GM19397 (cell line): ENCODE data around the gene SLC13A3.

ENCODE experiments used
- ATAC-seq: cut with Tn5 transposase; IDR thresholded peaks from one replicate; pipeline ENCODE4 v1.9.1; 2021; ENCODE audit warnings: mild to moderate bottlenecking, moderate library complexity; ENCODE audit not compliant: unreplicated experiment

The SLC13A3 gene

DNA sequence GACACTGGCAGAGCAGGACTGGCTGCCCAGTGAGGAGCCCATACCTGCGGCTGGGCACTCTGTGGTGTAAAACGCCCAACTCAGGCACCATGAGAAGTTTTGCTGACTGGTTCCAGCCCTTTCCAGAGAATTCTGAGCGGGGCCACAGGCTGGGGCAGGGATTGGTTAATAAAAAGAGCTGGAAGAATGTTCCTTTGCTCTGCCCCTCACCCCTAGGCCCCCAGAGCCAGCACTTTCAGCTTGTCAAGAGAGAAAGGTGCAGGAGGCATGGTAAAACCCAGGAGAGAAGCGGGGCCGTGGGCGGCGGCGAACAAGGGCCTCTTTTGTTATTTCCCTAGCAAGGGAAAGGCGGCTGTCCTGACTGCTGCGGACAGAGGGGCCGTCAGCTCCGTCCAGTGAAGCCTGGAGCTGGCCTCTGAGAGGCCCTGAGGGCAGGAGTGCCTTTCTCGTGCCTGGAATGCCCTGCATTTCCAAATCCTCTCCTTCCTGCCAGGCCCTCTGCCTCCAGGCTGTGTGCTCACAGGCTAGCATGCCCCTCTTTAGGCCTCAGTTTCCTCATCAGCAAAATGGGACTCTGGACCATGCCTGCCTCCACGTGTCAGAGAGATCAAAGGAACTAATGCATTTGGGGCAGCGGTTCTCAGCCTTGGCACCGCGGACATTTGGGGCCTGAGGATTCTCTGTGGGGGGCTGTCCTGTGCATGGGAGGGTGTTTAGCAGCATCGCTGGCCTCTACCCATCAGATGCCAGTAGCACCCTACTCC lies 12.9 kb downstream of the SLC13A3 start:
- ATAC-seq: no peak

- ATAC-seq: no peak
Measured at GRCh38 chr20:46637427-46638133, 13.7 kb downstream of the SLC13A3 start.

- ATAC-seq: no peak
Measured at GRCh38 chr20:46637020-46637419, 14.2 kb downstream of the SLC13A3 start.

- ATAC-seq: no peak
Measured at GRCh38 chr20:46636514-46636913, 14.7 kb downstream of the SLC13A3 start.

GRCh38 chr20:46635514-46636136 lies 15.6 kb downstream of the SLC13A3 start:
- no peak for ATAC-seq

DNA sequence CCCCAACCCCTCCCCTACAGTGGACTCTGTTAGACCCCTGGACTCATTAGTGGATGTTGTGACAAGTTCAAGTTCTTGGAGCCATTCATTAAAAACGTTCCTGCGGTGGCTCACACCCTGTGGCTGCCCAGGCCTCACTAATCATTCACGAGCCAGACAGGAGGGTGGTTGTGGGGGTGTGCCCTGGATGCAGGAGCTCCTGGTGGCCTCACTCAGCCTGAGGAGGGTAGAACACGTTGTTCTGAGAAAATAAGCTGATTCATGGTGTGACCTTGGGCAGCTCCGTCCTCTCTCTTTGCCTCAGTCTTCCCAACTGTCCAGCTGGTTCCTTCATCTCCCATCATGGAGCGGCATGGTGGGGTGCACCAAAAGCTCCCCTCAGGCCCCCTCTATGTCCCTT lies 16.7 kb downstream of the SLC13A3 start:
- ATAC-seq: no peak

GRCh38 chr20:46631874-46632446 lies 19.3 kb downstream of the SLC13A3 start:
- no peak for ATAC-seq

GRCh38 chr20:46631212-46631869 lies 19.9 kb downstream of the SLC13A3 start:
- no peak for ATAC-seq

DNA sequence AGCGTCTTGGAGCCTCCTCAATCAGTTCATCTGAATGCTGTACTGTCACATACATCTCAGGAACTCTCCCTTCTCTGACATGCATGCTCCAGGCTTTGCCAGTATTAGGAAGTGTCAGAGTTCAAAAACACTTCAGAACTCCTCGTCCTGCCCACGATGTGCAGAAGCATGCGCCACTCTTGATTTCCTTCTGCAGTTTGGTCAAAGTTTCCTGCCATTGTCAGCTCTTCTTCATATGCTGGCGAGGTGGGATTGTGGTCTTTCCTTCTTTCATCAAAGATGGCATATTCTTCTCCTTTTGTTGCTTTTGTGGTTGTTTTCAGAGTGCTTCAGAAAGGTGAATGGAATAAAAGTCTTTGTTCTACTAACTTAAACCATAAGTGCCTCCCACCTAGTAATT lies 21.0 kb downstream of the SLC13A3 start:
- ATAC-seq: no peak

- ATAC-seq: no peak
Measured at GRCh38 chr20:46629341-46629740, 21.9 kb downstream of the SLC13A3 start.

DNA sequence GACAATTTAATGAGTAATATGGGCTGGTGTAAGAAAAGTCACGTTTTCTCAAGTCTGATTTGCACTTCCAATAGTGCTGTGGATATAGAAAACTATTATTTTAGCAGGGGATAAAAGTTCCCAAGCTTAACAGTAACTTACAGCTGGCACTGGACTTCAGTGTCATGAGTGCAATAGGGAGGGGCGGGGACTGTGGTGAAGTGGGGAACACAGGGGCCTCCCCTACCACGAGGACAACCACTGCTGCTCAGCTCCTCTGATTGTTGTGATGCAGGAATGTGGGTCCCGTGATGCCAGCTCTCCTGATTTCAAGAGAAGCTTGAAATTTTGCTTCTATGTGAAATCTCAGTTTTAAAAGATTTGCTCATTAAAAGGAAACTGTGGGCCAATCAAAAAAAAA lies 24.0 kb downstream of the SLC13A3 start:
- no peak for ATAC-seq

- no peak for ATAC-seq
Measured at GRCh38 chr20:46626758-46627157, 24.5 kb downstream of the SLC13A3 start.

DNA sequence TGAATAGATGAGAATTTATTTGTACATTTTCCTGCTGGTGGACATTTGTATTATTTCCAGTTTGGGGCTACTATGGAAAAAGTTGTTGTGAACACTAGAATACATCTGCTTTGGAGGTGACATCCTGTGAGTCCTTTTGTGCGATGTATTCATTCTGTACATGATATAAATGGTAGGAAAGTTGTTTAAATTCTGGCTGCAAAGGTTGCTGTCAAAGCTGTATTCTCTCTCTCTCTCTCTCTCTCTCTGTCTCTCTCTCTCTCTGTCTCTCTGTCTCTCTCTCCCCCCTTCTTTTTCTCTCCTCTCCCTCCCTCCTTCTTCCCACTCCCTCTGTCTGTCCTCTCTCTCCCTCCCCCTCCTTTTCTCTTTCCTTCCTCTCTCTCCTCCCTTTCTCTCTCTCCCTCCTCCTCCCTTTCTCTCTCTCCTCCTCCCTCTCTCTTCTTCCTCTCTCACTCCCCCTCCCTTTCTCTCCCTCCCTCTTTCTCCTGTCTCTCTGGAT lies 25.3 kb downstream of the SLC13A3 start:
- no peak for ATAC-seq

- no peak for ATAC-seq
Measured at GRCh38 chr20:46624946-46625345, 26.3 kb downstream of the SLC13A3 start.

DNA sequence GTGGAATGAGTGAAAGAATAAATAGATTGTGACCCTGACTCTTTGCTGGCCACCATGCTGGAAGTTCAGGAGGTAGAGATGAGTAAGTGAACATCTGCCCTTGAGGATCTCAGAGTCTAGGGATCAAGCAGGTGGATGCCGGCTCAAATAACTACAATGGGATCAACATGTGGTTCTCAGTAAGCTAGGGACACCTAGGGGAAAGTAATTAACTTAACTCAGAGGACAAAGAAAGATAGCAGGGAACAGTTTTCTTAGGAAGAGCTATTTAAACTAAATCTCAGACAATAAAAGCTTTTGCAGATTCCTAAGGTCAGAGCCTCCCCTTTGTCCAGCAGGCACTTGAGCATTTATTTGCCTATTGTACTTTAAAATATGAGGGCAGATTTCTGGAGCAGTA lies 29.1 kb downstream of the SLC13A3 start:
- ATAC-seq: no peak

GRCh38 chr20:46621492-46621891 lies 29.8 kb downstream of the SLC13A3 start:
- no peak for ATAC-seq

DNA sequence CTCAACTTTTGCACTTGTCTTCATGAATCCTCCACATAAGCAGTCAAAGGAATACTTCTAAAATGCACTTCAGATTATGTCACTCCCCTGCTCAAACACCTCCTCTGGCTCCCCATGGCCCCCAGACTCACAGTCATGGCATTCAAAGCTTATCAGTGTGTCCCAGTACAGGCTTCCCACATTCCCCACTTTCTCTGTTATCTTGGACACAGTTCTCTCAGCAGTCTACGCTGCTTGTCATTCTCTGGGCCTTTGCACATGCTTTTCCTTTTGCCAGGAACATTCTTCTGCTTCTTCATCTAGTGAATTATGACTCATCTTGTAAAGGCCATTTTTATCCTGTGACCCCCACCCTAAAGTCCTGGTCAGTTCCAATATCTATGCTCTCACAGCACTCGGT lies 31.8 kb downstream of the SLC13A3 start:
- no peak for ATAC-seq

GRCh38 chr20:46618316-46619100 lies 32.8 kb downstream of the SLC13A3 start:
- ATAC-seq: no peak

GRCh38 chr20:46614503-46614902 lies 36.8 kb downstream of the SLC13A3 start:
- no peak for ATAC-seq

- ATAC-seq: no peak
Measured at GRCh38 chr20:46610145-46610544, 41.1 kb downstream of the SLC13A3 start.
